ENCODE data around the gene CCDC106.

Gene CCDC106

GRCh38 chr19:55637534-55637933 is 10.5 kb upstream of the CCDC106 start:
- no peak for DNase-seq (ENCODE audit: low spot score)

- peak; percentile 33 for DNase-seq (ENCODE audit: low spot score)
These were observed 9.1 kb upstream of the CCDC106 start for GRCh38 chr19:55638864-55639359.

GRCh38 chr19:55640043-55640576 is 7.9 kb upstream of the CCDC106 start:
- DNase-seq (ENCODE audit: low spot score), result peak; percentile 80

- peak; percentile 80 for DNase-seq (ENCODE audit: low spot score)
These were observed 7.2 kb upstream of the CCDC106 start, which contains the start of gene ZNF580 for GRCh38 chr19:55640577-55641425. Gene ZNF580 (plus strand): TSS chr19:55641002. CDS start chr19:55642509, 1,507 bp downstream.

GRCh38 chr19:55641426-55642152 is 6.4 kb upstream of the CCDC106 start:
- peak; percentile 31 for DNase-seq (ENCODE audit: low spot score)

GRCh38 chr19:55642153-55643002 is 5.6 kb upstream of the CCDC106 start:
- peak; percentile 36 for DNase-seq (ENCODE audit: low spot score)

GRCh38 chr19:55643003-55643886 is 4.8 kb upstream of the CCDC106 start, which contains the start of gene ZNF581:
Gene ZNF581 (plus strand): TSS chr19:55643649. CDS start chr19:55644572, 923 bp downstream.
- peak; percentile 84 for DNase-seq (ENCODE audit: low spot score)

- DNase-seq (ENCODE audit: low spot score), result no peak
These were observed 4.2 kb upstream of the CCDC106 start for GRCh38 chr19:55643887-55644176.

- DNase-seq (ENCODE audit: low spot score), result no peak
These were observed 3.7 kb upstream of the CCDC106 start for GRCh38 chr19:55644191-55644833.

GRCh38 chr19:55644842-55645511 is 3.0 kb upstream of the CCDC106 start:
- DNase-seq (ENCODE audit: low spot score), result peak; percentile 82

GRCh38 chr19:55645512-55645881 is 2.5 kb upstream of the CCDC106 start:
- no peak for DNase-seq (ENCODE audit: low spot score)

- DNase-seq (ENCODE audit: low spot score), result no peak
These were observed 902 bp upstream of the CCDC106 start for GRCh38 chr19:55646889-55647731.

- no peak for DNase-seq (ENCODE audit: low spot score)
These were observed 714 bp downstream of the CCDC106 start for GRCh38 chr19:55648585-55649267.

- DNase-seq (ENCODE audit: low spot score), result no peak
These were observed 1.5 kb downstream of the CCDC106 start for GRCh38 chr19:55649268-55650125.

GRCh38 chr19:55650126-55650557 is 2.1 kb downstream of the CCDC106 start:
- DNase-seq (ENCODE audit: low spot score), result no peak

- DNase-seq (ENCODE audit: low spot score), result no peak
These were observed 2.7 kb downstream of the CCDC106 start for GRCh38 chr19:55650602-55651230.

- DNase-seq (ENCODE audit: low spot score), result no peak
These were observed 3.2 kb downstream of the CCDC106 start for GRCh38 chr19:55651236-55651635.

All from kidney tubule cell (primary cell).